ENCODE data around the gene RHBDF2. TPM values are rescaled to one million over a fixed set of nuclear protein-coding genes. Genes with fewer than 3 reads are reported as not detected.

The RHBDF2 gene
- total RNA-seq, 4 donors from 2014 or later = 53.7 to 76.1 (median 62.6) TPM

DNA sequence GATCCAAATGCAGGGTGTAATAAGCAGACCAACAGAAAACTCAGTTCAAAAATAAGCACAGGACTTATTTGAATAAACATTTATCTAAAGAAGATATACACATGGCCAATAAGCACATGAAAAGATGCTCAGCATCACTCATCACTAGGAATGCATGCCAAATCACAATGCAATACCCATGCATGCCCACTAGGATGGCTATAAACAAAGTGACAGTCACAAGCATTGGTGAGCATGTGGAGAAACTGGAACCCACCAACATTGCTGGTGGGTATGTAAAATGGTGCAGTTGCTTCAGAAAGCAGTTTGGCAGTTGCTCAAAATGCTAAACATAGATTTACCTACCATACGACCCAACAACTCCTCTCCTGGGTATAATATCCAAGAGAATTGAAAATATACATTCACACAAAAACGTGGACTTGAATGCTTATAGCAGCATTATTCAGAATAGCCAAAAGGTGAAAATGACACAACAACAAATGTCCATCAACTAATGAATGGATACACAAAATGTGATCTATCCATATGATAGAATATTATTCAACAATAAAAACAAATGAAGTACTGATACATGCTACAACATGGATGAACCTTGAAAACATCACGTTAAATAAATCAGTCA lies 68.4 kb downstream of the RHBDF2 start:
- TF ChIP-seq, protein P1, sequence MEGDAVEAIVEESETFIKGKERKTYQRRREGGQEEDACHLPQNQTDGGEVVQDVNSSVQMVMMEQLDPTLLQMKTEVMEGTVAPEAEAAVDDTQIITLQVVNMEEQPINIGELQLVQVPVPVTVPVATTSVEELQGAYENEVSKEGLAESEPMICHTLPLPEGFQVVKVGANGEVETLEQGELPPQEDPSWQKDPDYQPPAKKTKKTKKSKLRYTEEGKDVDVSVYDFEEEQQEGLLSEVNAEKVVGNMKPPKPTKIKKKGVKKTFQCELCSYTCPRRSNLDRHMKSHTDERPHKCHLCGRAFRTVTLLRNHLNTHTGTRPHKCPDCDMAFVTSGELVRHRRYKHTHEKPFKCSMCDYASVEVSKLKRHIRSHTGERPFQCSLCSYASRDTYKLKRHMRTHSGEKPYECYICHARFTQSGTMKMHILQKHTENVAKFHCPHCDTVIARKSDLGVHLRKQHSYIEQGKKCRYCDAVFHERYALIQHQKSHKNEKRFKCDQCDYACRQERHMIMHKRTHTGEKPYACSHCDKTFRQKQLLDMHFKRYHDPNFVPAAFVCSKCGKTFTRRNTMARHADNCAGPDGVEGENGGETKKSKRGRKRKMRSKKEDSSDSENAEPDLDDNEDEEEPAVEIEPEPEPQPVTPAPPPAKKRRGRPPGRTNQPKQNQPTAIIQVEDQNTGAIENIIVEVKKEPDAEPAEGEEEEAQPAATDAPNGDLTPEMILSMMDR (IDR thresholded peaks at IDR 0.05) = no peak
- no peak for TF ChIP-seq POLR2A (IDR thresholded peaks at IDR 0.05)
- WGBS, 2 donors = 78 to 82% methylated on average over 3 of the region's 3 CpGs
- DNase-seq (ENCODE audit: low spot score in 2 of 2) = no peak
- intact Hi-C loops (cut with DNase I; ENCODE audit: low total_unique reads) = no loop called here
- H3K4me3 ChIP-seq (ENCODE audit: low read depth, poor library complexity, severe bottlenecking) = no peak overlapping the region

DNA sequence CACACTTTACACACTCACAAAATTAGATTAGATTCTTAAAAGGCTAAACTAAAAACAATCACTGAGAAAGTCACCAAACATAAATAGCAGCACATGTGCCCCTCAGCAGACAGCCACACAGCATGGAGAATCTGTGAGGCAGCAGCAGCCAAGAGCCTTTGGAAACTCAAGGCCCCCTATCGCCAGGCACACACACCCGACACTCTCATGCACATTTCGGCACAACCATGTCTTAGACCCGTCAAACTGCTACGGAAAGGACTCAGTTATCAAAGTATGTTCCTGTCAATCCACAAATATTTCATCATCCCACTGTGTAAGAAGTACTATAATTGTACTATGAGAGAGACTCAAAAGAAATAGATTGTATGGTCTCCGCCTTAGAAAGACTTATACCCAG lies 69.2 kb downstream of the RHBDF2 start:
- intact Hi-C loops (cut with DNase I; ENCODE audit: low total_unique reads) = no loop called here
- DNase-seq (ENCODE audit: low spot score in 2 of 2) = no peak
- WGBS, 2 donors = 62 to 69% methylated on average over 6 of the region's 6 CpGs
- TF ChIP-seq, protein P1 (IDR thresholded peaks at IDR 0.05) = no peak
- no peak for TF ChIP-seq POLR2A (IDR thresholded peaks at IDR 0.05)
- no peak overlapping the region for H3K4me3 ChIP-seq (ENCODE audit: low read depth, poor library complexity, severe bottlenecking)

DNA sequence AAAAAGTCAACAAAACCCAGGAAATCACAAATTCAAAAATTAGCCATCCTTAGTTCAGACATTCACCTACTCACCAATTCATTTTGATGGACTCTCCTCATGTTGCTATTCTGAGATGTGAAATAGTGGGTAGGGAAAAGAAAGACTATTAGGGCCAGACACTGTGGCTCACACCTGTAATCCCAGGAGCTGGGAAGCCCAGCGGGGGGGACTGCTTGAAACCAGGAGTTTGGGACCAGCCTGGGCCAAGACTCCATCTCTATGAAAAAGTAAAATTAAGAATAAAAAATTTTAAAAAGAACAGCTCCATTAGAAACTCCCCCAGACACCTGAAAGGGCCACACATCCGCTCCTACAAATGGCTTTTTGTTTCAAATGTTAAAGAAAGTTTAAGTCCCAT lies 69.7 kb downstream of the RHBDF2 start:
- no peak for DNase-seq (ENCODE audit: low spot score in 2 of 2)
- intact Hi-C loops (cut with DNase I; ENCODE audit: low total_unique reads) = no loop called here
- WGBS, 2 donors = 81 to 86% methylated on average over 2 of the region's 2 CpGs
- no peak overlapping the region for H3K4me3 ChIP-seq (ENCODE audit: low read depth, poor library complexity, severe bottlenecking)
- no peak for TF ChIP-seq POLR2A (IDR thresholded peaks at IDR 0.05)
- TF ChIP-seq, protein P1 (IDR thresholded peaks at IDR 0.05) = no peak

DNA sequence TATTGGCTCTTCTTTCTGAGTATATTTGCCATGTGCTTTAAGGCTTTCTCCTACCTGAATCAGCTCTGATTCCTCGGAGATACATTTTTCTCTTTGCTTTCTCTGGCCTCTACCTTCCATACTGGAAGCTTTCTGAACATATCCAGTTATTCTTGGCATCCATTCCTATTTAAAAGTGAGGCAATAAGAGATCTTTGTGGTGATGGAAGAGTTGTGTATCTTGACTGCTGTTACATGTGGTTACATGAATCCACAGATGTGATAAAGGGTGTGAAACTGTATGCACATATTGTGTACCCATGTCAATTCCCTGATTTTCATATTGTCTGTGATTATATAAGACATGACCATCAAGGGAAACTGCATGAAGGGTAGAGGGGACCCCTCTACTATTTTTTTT lies 72.7 kb downstream of the RHBDF2 start:
- no peak for DNase-seq (ENCODE audit: low spot score in 2 of 2)
- H3K4me3 ChIP-seq (ENCODE audit: low read depth, poor library complexity, severe bottlenecking) = no peak overlapping the region
- TF ChIP-seq, protein P1 (IDR thresholded peaks at IDR 0.05) = no peak
- no peak for TF ChIP-seq POLR2A (IDR thresholded peaks at IDR 0.05)
- intact Hi-C loops (cut with DNase I; ENCODE audit: low total_unique reads) = no loop called here
- 88 to 94% methylated on average over 1 of the region's 1 CpG for WGBS, 2 donors

DNA sequence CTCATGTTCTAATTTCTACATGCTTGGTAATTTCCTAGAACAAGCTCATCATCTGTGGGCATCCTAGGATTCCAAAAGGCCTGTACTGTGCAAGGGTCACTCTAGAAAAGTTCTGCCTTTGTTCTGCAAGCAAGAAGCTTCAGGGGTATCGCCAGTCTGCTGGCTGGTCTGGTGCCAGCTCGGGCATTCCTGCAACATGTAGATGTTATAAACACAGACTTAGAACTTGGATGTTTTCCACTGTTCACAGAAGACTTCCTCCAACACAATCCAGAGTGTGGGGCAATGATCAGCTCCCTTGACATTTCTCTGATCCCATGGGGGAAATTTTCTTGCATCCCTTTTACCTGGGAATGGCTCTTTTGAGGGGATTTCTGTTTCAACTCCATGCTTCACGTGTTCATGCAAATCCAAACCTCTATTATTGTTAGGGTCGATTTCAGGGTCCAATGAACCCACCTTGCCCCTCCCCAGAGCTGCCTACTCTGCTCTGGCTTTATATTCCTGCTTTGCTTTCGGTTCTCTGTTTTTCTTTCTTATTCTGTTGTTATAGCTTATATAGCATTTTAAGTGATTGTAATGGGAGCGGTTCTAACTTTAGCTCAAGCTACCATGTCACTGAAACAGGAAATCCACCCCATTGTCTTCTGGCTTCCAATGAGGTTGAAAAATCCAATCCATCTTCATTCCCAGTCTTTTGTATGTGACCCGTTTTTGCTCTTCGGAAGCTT lies 73.6 kb downstream of the RHBDF2 start:
- DNase-seq (ENCODE audit: low spot score in 2 of 2) = no peak
- H3K4me3 ChIP-seq (ENCODE audit: low read depth, poor library complexity, severe bottlenecking) = no peak overlapping the region
- intact Hi-C loops (cut with DNase I; ENCODE audit: low total_unique reads) = no loop called here
- TF ChIP-seq, protein P1 (IDR thresholded peaks at IDR 0.05) = no peak
- no peak for TF ChIP-seq POLR2A (IDR thresholded peaks at IDR 0.05)
- 66 to 68% methylated on average over 8 of the region's 8 CpGs for WGBS, 2 donors
